Neural cell (in vitro differentiated cells): ENCODE results near the gene GTF2H3.

Source experiments
- EP300 ChIP-seq: fragments of 450-650 bp; conservative IDR thresholded peaks from 2 replicates; pipeline ENCODE4 v1.6.1; 2014; ENCODE audit warnings: antibody characterized with exemption, mild to moderate bottlenecking, moderate library complexity; ENCODE audit not compliant: poor library complexity, severe bottlenecking
- EZH2 ChIP-seq: fragments of 200-600, 300-800 bp; shearing (Covaris generic), sonication (generic); IDR thresholded peaks from 2 replicates; pipeline ENCODE4 v1.6.1; 2014; ENCODE audit warnings: antibody characterized with exemption, low read length, borderline replicate concordance, mild to moderate bottlenecking; ENCODE audit not compliant: insufficient read depth, poor library complexity, severe bottlenecking
- MXI1 ChIP-seq: fragments of 450-650 bp; conservative IDR thresholded peaks from 2 replicates; pipeline ENCODE4 v1.6.1; 2014; ENCODE audit warnings: antibody characterized with exemption, mild to moderate bottlenecking; ENCODE audit not compliant: poor library complexity, severe bottlenecking
- POLR2AphosphoS5 ChIP-seq: IDR thresholded peaks from 2 replicates; pipeline ENCODE4 v1.6.1; 2012
- RAD21 ChIP-seq: fragments of 450-650 bp; conservative IDR thresholded peaks from 2 replicates; pipeline ENCODE4 v1.6.1; 2014; ENCODE audit warnings: antibody characterized with exemption, mild to moderate bottlenecking, moderate library complexity
- SMC3 ChIP-seq: fragments of 450-650 bp; conservative IDR thresholded peaks from 2 replicates; pipeline ENCODE4 v1.6.1; 2014; ENCODE audit warnings: antibody characterized with exemption, mild to moderate bottlenecking, moderate library complexity; ENCODE audit not compliant: poor library complexity
- TAF1 ChIP-seq: IDR thresholded peaks from 2 replicates; pipeline ENCODE4 v1.6.1; 2012; ENCODE audit warnings: low read depth
- TF ChIP-seq, protein P1 (sequence below): fragments of 450-650 bp; IDR thresholded peaks from 2 replicates; pipeline ENCODE4 v1.5.1; 2014; ENCODE audit warnings: antibody characterized with exemption, mild to moderate bottlenecking, moderate library complexity; ENCODE audit not compliant: poor library complexity, severe bottlenecking
- TF ChIP-seq, protein P2 (sequence below): IDR thresholded peaks from 2 replicates; pipeline ENCODE4 v1.6.1; 2012; ENCODE audit warnings: borderline replicate concordance

DNA sequence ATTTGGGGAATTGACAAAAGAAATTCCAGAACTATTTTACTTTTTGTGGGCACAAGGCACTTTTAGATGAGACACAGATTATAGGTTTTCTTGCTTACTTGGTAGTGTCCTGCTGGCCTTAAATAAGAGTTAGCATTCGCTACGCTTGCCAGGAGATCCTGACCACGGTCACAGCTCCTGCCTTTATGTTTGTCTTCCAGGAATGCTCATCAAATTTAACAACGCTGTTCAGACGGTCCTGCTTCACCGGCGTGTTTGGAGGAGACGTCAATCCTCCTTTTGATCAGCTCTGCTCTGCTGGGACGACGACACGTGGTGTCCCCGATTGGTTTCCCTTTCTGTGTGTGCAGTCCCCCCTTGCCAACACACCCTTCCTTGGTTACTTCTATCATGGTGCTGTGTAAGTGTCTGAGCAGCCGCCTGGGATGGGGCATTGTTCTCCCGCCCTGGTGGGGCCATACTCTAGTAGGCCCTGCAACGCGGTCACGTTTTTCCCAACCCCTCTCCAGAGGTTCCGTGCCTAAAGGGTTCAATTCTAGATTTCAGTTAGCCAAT, 53.1 kb downstream of the GTF2H3 start:
- TF ChIP-seq, protein P1, sequence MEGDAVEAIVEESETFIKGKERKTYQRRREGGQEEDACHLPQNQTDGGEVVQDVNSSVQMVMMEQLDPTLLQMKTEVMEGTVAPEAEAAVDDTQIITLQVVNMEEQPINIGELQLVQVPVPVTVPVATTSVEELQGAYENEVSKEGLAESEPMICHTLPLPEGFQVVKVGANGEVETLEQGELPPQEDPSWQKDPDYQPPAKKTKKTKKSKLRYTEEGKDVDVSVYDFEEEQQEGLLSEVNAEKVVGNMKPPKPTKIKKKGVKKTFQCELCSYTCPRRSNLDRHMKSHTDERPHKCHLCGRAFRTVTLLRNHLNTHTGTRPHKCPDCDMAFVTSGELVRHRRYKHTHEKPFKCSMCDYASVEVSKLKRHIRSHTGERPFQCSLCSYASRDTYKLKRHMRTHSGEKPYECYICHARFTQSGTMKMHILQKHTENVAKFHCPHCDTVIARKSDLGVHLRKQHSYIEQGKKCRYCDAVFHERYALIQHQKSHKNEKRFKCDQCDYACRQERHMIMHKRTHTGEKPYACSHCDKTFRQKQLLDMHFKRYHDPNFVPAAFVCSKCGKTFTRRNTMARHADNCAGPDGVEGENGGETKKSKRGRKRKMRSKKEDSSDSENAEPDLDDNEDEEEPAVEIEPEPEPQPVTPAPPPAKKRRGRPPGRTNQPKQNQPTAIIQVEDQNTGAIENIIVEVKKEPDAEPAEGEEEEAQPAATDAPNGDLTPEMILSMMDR, result no peak
- TF ChIP-seq, protein P2, sequence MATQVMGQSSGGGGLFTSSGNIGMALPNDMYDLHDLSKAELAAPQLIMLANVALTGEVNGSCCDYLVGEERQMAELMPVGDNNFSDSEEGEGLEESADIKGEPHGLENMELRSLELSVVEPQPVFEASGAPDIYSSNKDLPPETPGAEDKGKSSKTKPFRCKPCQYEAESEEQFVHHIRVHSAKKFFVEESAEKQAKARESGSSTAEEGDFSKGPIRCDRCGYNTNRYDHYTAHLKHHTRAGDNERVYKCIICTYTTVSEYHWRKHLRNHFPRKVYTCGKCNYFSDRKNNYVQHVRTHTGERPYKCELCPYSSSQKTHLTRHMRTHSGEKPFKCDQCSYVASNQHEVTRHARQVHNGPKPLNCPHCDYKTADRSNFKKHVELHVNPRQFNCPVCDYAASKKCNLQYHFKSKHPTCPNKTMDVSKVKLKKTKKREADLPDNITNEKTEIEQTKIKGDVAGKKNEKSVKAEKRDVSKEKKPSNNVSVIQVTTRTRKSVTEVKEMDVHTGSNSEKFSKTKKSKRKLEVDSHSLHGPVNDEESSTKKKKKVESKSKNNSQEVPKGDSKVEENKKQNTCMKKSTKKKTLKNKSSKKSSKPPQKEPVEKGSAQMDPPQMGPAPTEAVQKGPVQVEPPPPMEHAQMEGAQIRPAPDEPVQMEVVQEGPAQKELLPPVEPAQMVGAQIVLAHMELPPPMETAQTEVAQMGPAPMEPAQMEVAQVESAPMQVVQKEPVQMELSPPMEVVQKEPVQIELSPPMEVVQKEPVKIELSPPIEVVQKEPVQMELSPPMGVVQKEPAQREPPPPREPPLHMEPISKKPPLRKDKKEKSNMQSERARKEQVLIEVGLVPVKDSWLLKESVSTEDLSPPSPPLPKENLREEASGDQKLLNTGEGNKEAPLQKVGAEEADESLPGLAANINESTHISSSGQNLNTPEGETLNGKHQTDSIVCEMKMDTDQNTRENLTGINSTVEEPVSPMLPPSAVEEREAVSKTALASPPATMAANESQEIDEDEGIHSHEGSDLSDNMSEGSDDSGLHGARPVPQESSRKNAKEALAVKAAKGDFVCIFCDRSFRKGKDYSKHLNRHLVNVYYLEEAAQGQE, result no peak
- TF ChIP-seq RAD21 (no peak), TAF1 (no peak), EZH2 (no peak), MXI1 (no peak), EP300 (no peak), SMC3 (no peak), POLR2AphosphoS5 (no peak)
